Retinal pigment epithelial cell (primary cell): ENCODE measurements around the gene SKAP1.
"Not testable (repeated sequence)": the region's sequence is repeated elsewhere in the genome, so short reads cannot be mapped to it uniquely, and the experiment has no call there.

ENCODE experiments used
- DNase-seq: peaks from one replicate; pipeline ENCODE4 v3.0.0-alpha.2; 2010; ENCODE audit warnings: low read depth
- H3K4me3 ChIP-seq: 2 replicates; pipeline ENCODE4 v1.5.1; 2011; ENCODE audit warnings: mild to moderate bottlenecking, low read length, control low read depth, moderate library complexity
- TF ChIP-seq, protein P1 (sequence below): conservative IDR thresholded peaks from 2 replicates; pipeline ENCODE4 v1.5.1; 2011; ENCODE audit warnings: low read depth, low read length, control low read depth, inconsistent platforms

Gene SKAP1

DNA sequence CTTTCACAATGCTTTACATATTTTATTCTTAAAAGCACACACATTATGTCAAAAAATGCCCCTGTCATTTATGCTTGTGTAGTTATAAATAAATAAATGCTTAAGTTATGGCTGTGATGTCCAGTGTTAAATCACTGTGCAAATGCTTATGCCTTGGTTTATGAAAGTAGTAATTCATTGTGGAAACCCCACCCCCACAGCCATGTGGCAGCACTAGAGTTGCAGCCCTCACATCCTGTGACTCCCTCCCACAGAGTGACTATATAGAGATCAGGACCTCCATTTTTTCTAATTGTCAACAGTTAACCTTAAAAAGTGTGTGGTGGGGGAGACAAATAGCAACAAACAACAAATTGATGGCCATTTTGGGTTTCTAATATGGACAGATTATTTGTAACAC lies 2.4 kb downstream of the SKAP1 start:
- no peak overlapping the region for H3K4me3 ChIP-seq
- TF ChIP-seq, protein P1, sequence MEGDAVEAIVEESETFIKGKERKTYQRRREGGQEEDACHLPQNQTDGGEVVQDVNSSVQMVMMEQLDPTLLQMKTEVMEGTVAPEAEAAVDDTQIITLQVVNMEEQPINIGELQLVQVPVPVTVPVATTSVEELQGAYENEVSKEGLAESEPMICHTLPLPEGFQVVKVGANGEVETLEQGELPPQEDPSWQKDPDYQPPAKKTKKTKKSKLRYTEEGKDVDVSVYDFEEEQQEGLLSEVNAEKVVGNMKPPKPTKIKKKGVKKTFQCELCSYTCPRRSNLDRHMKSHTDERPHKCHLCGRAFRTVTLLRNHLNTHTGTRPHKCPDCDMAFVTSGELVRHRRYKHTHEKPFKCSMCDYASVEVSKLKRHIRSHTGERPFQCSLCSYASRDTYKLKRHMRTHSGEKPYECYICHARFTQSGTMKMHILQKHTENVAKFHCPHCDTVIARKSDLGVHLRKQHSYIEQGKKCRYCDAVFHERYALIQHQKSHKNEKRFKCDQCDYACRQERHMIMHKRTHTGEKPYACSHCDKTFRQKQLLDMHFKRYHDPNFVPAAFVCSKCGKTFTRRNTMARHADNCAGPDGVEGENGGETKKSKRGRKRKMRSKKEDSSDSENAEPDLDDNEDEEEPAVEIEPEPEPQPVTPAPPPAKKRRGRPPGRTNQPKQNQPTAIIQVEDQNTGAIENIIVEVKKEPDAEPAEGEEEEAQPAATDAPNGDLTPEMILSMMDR: no peak
- DNase-seq: no peak

DNA sequence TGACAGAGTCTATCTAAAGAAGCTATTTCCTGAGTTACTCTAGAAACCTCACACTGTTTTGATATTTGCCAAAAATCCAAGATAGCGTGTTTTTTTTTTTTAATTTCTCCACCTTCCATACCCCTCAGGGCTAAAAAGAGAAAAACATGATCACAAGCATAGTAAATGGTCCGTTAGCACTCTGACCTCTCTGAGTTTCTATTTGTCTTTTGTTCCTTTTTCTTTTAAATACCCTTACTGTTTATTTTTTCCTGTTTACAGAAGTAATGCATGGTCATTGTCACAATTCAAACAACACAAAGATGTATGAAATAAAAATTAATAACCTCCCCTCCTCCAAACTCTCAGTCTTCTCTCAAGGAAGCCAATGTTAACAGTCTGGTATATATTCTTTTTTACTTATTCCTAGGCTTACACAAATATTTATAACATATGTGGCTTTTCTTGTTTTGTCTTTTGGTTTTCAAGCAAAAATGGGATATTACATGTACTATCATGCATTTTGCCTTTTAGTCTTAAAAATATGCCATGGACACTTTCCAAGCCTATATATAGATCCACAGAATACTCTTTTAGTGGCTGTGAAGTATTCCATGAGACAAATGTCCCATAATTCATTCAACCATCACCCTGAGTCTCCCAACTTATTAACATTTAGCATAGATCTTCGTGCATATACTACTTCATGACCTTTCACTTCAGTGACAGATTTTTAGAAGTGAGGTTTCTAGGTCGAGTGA lies 3.1 kb downstream of the SKAP1 start:
- no peak overlapping the region for H3K4me3 ChIP-seq
- TF ChIP-seq, protein P1: no peak
- no peak for DNase-seq

DNA sequence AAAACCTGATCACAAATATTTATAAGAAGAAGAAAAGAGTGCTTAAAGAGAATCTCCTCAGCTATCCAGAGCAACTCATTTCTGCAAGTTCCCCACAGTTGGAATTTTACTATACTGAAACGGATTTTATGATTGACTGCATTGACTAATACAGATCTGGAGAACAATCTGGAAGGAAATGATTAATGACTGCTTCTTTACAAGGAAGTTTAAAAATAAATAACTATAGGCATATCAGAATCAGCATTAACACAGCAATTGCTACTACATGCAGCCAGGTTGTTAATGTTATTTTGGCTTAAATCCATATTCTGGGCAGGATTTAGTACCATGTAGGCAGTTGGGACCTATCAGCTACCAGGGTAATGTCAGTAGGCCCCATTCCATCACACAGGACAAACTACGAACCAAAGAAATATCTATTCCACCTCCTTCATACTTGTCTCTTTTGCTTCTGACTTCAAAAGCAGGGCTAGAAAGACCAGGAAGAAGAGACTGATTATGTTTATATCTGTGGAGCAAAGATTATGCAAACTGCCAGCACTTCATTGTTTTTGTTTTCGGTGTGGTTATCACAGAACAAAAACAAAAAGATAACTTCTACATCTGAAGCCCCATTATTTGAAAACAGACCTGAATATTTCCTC lies 3.9 kb downstream of the SKAP1 start:
- no peak for DNase-seq
- no peak overlapping the region for H3K4me3 ChIP-seq
- TF ChIP-seq, protein P1: no peak

DNA sequence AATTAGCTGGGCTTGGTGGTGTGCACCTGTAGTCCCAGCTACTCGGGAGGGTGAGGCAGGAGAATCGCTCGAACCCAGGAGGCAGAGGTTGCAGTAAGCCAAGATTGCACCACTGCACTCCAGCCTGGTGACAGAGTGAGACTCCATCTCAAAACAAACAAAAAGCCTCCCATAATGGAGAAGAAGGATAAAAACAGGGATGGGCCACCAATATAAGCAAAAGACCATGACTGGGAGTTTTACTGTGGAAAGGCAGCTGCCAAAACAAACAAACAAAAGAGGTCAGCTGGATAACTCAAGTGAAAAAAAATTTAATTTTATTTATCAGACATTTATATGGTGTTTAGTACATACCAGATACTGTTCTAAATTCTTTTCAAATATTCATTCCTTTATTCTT lies 8.0 kb downstream of the SKAP1 start:
- H3K4me3 ChIP-seq, DNase-seq: not testable (repeated sequence)

DNA sequence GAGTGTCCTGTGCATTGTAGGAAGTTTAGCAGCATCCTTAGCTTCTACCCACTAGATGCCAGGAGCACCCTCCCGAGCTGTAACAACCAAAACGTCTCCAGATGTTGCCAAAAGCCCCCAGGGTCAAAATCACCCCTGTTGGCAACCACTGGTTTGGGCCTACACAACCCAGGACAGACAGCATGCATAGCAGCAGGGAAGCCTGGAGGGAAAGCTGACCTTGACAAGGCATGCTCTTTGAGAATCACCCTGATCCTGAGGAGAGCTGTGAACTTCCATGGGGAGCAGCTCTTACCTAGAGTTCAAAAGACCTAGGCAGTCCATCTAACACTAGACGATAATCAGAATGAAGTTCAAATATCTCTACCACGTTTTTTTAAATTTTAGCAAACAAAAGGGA lies 9.2 kb downstream of the SKAP1 start:
- DNase-seq: no peak
- TF ChIP-seq, protein P1: no peak
- H3K4me3 ChIP-seq: no peak overlapping the region

DNA sequence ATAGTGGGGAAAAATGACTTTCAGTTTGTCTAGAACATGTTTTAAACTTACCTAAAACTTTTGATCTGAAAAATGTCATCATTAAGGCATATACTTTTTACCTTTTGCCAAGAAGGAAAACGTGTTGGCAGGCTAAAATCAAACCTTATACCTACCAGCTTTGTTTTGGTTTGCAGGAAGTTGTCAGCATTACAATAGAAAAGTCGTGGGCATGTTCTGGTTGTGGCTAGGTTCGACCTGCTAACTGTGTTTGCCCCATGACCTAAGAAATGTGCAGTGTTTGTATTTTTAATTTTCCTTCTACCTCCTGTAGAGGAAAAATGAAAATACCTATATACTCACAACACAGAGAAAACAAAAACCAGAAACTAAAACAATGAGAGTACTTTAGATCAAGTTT lies 13.0 kb downstream of the SKAP1 start:
- no peak overlapping the region for H3K4me3 ChIP-seq
- no peak for DNase-seq
- TF ChIP-seq, protein P1: no peak

DNA sequence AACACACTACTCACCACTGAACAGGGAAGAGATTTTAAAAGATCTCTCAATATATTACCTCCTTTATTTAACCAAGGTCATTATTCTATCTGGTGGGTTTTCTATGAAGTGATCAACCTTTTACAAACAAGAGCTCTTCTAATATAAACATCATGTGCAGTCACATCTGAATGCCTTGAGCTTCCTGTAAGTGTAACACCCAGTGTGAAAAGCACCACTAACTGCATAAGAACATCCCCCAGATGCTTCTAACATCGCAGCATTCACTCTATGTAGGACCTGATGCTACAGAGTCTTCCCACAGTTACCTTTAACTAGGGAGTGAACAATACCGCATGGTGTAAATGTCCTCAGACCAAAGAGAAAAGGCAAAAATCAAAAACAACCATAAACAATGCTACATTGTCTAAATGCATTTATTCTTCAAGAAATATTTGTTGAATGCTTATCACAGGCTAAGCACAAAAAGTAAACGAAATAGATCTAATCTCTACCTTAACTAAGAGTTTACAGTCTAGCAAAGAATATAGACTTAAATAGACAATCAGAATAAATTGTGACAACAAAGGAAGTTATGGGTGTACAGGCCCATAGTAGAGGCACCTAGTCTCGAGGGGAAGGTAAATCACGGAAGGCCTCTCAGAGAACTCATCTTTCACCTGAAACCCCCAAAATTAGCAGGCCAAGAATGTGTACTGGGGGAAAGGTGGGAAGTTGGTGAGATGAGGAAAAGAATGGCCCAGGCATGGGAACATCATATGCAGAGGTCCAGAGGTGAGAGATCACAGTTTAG lies 16.2 kb downstream of the SKAP1 start:
- no peak for DNase-seq
- no peak overlapping the region for H3K4me3 ChIP-seq
- TF ChIP-seq, protein P1: no peak
